Measurements from ENCODE around the gene FIBP. TPM values are rescaled to one million over a fixed set of nuclear protein-coding genes. Genes with fewer than 3 reads are reported as not detected.

Gene FIBP
- total RNA-seq, 1 donor from 2014 or later = 78.6 TPM

DNA sequence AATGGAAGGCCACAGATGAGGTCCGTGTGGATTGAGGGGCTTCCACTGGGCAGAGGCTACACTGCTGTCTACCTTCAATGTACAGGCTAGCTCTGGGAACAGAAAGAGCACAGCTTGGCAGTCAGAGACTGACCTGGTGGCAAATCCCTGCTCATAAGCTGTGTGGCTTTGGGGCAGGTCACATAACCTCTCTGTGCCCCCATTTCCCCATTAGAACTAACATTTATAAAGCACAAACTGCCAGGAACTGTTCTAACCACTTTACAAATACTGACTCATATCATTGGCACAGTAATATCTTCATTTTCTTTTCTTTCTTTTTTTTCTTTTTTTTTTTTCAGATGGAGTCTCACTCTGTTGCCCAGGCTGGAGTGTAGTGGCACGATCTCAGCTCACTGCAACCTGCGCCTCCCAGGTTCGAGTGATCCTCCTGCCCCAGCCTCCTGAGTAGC is 8.8 kb upstream of the FIBP start:
- no peak overlapping the region for H3K27ac ChIP-seq
- no peak for DNase-seq (ENCODE audit: extremely low spot score in 2 of 2)
- no peaks in the 10 kb centered on the region for H3K36me3 ChIP-seq
- H3K4me1 ChIP-seq = peaks cover 40% of the 10 kb centered on the region
- intact Hi-C loops (cut with DNase I) = no loop called here
- H3K9me3 ChIP-seq = no peaks in the 10 kb centered on the region
- H3K4me3 ChIP-seq = no peak overlapping the region
- no peaks in the 10 kb centered on the region for H3K27me3 ChIP-seq
- TF ChIP-seq CTCF (IDR thresholded peaks at IDR 0.05) = no peak
- TF ChIP-seq POLR2AphosphoS5 (IDR thresholded peaks at IDR 0.05; ENCODE audit: insufficient read depth in 1 of 2, low read depth in 1 of 2) = no peak
- TF ChIP-seq POLR2A (IDR thresholded peaks at IDR 0.05) = no peak

DNA sequence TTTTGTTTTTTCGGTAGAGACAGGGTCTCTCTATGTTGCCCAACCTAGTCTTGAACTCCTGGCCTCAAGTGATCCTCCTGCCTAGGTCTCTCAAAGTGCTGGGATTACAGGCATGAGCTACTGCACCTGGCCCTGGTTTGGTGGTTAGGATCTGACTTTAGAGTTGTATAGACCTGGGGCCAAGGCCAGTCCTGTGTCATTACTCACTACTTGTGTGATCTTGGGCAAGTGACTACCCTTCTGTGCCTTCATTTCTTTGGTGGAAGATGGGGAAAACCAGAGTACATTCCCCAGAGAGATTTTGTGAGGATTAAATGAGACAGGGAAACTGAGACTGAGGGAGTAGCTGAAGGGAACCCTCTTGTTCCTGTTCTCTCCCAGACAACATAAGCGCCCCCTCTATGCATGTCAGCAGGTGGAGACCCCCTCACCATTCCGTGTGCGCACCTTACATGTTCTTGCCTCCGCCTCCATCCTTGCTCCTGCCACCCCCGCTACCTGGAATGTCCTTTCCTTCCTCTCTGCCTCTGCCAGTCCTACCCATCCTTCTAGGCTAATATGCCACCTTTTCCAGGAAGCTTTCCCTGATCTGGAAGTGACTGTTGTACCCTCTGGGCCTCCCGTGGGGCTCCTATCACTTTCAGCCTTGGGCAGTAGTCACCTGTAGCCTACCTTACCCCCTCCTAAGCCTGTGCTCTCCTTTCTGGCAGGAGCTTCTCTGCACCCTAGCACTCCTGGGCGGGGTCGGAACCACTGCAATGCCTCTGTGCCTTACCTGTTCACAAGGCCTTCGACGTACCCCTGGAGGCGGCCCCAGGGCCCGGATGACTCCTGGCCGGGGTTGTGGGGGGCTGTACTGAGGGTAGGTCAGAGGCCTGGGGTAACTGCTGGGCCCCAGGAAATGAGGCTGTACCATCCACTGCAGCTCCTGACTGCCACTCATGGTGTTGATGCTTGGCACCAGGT is 8.0 kb upstream of the FIBP start:
- no peak for TF ChIP-seq CTCF (IDR thresholded peaks at IDR 0.05)
- H3K36me3 ChIP-seq = no peaks in the 10 kb centered on the region
- H3K9me3 ChIP-seq = no peaks in the 10 kb centered on the region
- no peak for DNase-seq (ENCODE audit: extremely low spot score in 2 of 2)
- no peaks in the 10 kb centered on the region for H3K27me3 ChIP-seq
- peaks cover 47% of the 10 kb centered on the region for H3K4me1 ChIP-seq
- no peak overlapping the region for H3K27ac ChIP-seq
- no peak overlapping the region for H3K4me3 ChIP-seq
- intact Hi-C loops (cut with DNase I) = no loop called here

DNA sequence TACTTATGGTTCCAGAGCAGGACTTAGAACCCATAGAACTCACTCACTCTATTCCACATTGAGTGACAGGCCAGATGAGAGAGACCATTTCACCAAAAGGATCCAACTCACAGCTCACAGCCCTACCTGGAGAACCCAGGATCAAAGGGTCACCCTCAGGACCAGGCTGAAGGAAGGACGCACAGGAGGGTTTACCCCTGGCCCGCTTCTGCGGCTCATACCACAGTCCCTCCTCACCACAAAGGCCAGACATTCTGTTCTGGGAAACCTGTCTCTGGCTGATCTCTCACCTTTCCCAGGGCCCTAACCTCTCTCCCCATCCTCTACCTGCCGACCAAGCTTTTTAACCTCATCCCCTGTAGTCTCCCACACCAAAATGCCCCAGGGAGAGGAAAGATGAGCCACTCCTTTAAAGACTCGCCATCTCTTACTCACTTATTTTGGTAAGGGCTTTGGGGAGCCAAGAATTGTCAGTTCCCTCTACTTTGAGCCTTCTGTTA is 7.3 kb upstream of the FIBP start:
- TF ChIP-seq CTCF (IDR thresholded peaks at IDR 0.05) (no peak), POLR2A (IDR thresholded peaks at IDR 0.05) (no peak)
- no peaks in the 10 kb centered on the region for H3K27me3 ChIP-seq
- no peak overlapping the region for H3K27ac ChIP-seq
- H3K9me3 ChIP-seq = no peaks in the 10 kb centered on the region
- no peak for DNase-seq (ENCODE audit: extremely low spot score in 2 of 2)
- H3K36me3 ChIP-seq = no peaks in the 10 kb centered on the region
- peaks cover 52% of the 10 kb centered on the region for H3K4me1 ChIP-seq
- intact Hi-C loops (cut with DNase I) = no loop called here
- no peak overlapping the region for H3K4me3 ChIP-seq

GRCh38 chr11:65894034-65894591 is 5.8 kb upstream of the FIBP start:
- Histone ChIP-seq H3K4me3 (peak overlapping the region in 1 of 2 donors; percentile 11), H3K27ac (peak overlapping the region; percentile 97), H3K27me3 (no peaks in the 10 kb centered on the region), H3K9me3 (no peaks in the 10 kb centered on the region), H3K4me1 (peaks cover 52% of the 10 kb centered on the region), H3K36me3 (no peaks in the 10 kb centered on the region)
- intact Hi-C loops (cut with DNase I) = no loop called here
- no peak for DNase-seq (ENCODE audit: extremely low spot score in 2 of 2)
- no peak for TF ChIP-seq CTCF (IDR thresholded peaks at IDR 0.05)
- no peak for TF ChIP-seq POLR2AphosphoS5 (IDR thresholded peaks at IDR 0.05; ENCODE audit: insufficient read depth in 1 of 2, low read depth in 1 of 2)
- TF ChIP-seq POLR2A (IDR thresholded peaks at IDR 0.05) = no peak
